Head of caudate nucleus (tissue), 42 donors: ENCODE results near the gene F10.
A peak's percentile ranks its signal among the peaks of the same experiment; 100 is the strongest.

Experiments used
- DNase-seq, 42 donors: peaks; one replicate each; pipeline versions ENCODE4 v3.0.0 to v3.0.0-alpha.2; 2020 to 2021; ENCODE audit warnings: mixed read lengths in 7 of 42
- intact Hi-C: fragments of 100-400 bp; cut with DNase I; formaldehyde crosslinking; loops from one replicate; pipeline ENCODE4 v1.15.0; 2022

The F10 gene

GRCh38 chr13:113112893-113113845 lies 9.4 kb upstream of the F10 start:
- intact Hi-C loops, result no loop called here
- peak in 12 of 42 donors; percentile 1 to 35 (median 11) for DNase-seq

- peak in 14 of 42 donors; percentile 5 to 40 (median 14) for DNase-seq
- intact Hi-C loops, result no loop called here
Observed at GRCh38 chr13:113113846-113114271, 8.7 kb upstream of the F10 start.

GRCh38 chr13:113114511-113115362 lies 7.9 kb upstream of the F10 start:
- intact Hi-C loops, result no loop called here
- peak in 13 of 42 donors; percentile 4 to 39 (median 16) for DNase-seq

GRCh38 chr13:113115363-113116205 lies 7.0 kb upstream of the F10 start:
- intact Hi-C loops, result no loop called here
- DNase-seq, result peak in 15 of 42 donors; percentile 6 to 31 (median 11)

GRCh38 chr13:113116206-113116800 lies 6.3 kb upstream of the F10 start:
- peak in 8 of 42 donors; percentile 1 to 39 (median 18) for DNase-seq
- intact Hi-C loops, result no loop called here

GRCh38 chr13:113116871-113117271 lies 5.7 kb upstream of the F10 start:
- peak in 11 of 42 donors; percentile 2 to 30 (median 17) for DNase-seq
- intact Hi-C loops, result no loop called here

- peak in 13 of 42 donors; percentile 5 to 37 (median 15) for DNase-seq
- intact Hi-C loops, result no loop called here
Observed at GRCh38 chr13:113117335-113117872, 5.2 kb upstream of the F10 start.

- DNase-seq, result peak in 10 of 42 donors; percentile 3 to 35 (median 12)
- intact Hi-C loops, result no loop called here
Observed at GRCh38 chr13:113117911-113118260, 4.7 kb upstream of the F10 start.

- intact Hi-C loops, result no loop called here
- peak in 15 of 42 donors; percentile 5 to 32 (median 15) for DNase-seq
Observed at GRCh38 chr13:113118261-113119021, 4.2 kb upstream of the F10 start.

GRCh38 chr13:113119166-113119821 lies 3.3 kb upstream of the F10 start:
- DNase-seq, result peak in 10 of 42 donors; percentile 1 to 36 (median 18)
- intact Hi-C loops, result no loop called here

- intact Hi-C loops, result no loop called here
Observed at GRCh38 chr13:113119822-113120189, 2.8 kb upstream of the F10 start.

GRCh38 chr13:113120300-113121182 lies 2.1 kb upstream of the F10 start:
- intact Hi-C loops, result no loop called here
- DNase-seq, result peak in 10 of 42 donors; percentile 3 to 35 (median 12)

More at GRCh38 chr13:113119822-113120189, 2.8 kb upstream of the F10 start:
- peak in 34 of 42 donors; percentile 9 to 73 (median 48) for DNase-seq

GRCh38 chr13:113121183-113121927 lies 1.2 kb upstream of the F10 start:
- DNase-seq, result peak in 11 of 42 donors; percentile 5 to 29 (median 10)
- intact Hi-C loops, result no loop called here

- peak in 6 of 42 donors; percentile 8 to 27 (median 11) for DNase-seq
- intact Hi-C loops, result no loop called here
Observed at GRCh38 chr13:113121928-113122471, 599 bp upstream of the F10 start.
